Measurements from ENCODE around the gene ATAD2B.

ATAD2B gene

DNA sequence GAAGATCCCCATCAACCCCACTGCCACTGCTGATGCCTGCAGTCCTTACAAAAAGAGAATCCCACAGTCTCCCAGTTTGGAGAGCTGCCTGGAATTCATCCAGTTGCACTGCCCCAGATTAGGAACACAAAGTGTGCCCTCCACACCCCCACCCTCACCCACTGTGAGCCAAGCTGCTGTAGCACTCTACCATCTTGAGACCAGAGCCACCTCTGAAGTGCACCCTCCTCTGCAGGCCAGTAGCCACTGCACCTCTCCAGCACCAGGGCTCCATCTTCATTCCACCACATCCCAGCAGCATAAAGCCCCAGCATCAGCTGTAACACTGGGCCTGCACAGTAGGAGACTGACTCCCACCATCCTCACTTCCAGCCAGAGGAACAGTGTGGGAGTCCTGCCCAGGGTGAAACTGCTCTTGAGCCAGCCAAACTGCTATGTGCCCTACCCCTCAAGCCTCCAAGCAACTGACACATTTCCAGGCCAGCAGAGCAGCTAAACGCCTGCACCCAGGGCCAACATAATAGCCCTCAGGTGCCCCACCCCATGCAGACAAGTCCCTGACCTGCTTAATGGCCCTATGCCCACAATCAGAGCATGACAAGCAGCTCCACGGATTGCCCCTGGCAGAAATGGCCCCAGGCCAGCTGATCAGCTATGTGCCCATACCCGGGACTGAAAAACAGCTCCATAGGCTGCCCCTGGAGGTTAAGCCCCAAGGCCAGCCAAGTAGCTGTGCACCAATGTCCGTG is 206.0 kb downstream of the ATAD2B start:
- TF ChIP-seq, protein P1, sequence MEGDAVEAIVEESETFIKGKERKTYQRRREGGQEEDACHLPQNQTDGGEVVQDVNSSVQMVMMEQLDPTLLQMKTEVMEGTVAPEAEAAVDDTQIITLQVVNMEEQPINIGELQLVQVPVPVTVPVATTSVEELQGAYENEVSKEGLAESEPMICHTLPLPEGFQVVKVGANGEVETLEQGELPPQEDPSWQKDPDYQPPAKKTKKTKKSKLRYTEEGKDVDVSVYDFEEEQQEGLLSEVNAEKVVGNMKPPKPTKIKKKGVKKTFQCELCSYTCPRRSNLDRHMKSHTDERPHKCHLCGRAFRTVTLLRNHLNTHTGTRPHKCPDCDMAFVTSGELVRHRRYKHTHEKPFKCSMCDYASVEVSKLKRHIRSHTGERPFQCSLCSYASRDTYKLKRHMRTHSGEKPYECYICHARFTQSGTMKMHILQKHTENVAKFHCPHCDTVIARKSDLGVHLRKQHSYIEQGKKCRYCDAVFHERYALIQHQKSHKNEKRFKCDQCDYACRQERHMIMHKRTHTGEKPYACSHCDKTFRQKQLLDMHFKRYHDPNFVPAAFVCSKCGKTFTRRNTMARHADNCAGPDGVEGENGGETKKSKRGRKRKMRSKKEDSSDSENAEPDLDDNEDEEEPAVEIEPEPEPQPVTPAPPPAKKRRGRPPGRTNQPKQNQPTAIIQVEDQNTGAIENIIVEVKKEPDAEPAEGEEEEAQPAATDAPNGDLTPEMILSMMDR (IDR thresholded peaks at IDR 0.05), result no peak
- Histone ChIP-seq H3K36me3 (peaks cover under 1% of the 10 kb centered on the region), H3K4me3 (ENCODE audit: low read depth in 1 of 2, low read length in 1 of 2) (no peak overlapping the region), H3K27ac (no peak overlapping the region), H3K27me3 (no peaks in the 10 kb centered on the region), H3K9me3 (no peaks in the 10 kb centered on the region), H3K4me1 (ENCODE audit: control insufficient read depth in 1 of 2, insufficient read depth in 1 of 2, low read depth in 1 of 2, low read length in 1 of 2) (no peaks in the 10 kb centered on the region)

DNA sequence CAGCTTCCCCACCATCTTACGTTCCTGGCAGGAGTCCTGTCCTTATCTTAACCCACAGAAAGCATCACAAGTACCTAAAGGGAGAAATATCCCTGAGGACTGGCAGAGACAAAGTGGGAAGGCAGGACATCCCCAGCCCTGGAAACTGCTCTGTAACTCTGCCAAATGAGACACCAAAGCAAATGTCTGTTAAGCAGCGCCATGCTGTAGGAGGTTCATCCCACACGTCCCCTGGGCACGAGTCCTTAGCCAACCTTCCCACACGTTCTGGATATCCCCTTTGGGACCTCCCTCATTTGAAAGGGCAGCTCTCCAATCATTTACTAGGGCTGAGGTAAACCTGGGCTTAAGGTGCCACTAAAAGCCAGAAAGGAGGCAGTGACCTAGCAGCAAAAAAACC is 207.2 kb downstream of the ATAD2B start:
- TF ChIP-seq, protein P1 (IDR thresholded peaks at IDR 0.05), result no peak
- H3K27ac ChIP-seq, result no peak overlapping the region
- H3K27me3 ChIP-seq, result no peaks in the 10 kb centered on the region
- H3K36me3 ChIP-seq, result no peaks in the 10 kb centered on the region
- no peaks in the 10 kb centered on the region for H3K9me3 ChIP-seq
- no peaks in the 10 kb centered on the region for H3K4me1 ChIP-seq (ENCODE audit: control insufficient read depth in 1 of 2, insufficient read depth in 1 of 2, low read depth in 1 of 2, low read length in 1 of 2)
- H3K4me3 ChIP-seq (ENCODE audit: low read depth in 1 of 2, low read length in 1 of 2), result no peak overlapping the region

DNA sequence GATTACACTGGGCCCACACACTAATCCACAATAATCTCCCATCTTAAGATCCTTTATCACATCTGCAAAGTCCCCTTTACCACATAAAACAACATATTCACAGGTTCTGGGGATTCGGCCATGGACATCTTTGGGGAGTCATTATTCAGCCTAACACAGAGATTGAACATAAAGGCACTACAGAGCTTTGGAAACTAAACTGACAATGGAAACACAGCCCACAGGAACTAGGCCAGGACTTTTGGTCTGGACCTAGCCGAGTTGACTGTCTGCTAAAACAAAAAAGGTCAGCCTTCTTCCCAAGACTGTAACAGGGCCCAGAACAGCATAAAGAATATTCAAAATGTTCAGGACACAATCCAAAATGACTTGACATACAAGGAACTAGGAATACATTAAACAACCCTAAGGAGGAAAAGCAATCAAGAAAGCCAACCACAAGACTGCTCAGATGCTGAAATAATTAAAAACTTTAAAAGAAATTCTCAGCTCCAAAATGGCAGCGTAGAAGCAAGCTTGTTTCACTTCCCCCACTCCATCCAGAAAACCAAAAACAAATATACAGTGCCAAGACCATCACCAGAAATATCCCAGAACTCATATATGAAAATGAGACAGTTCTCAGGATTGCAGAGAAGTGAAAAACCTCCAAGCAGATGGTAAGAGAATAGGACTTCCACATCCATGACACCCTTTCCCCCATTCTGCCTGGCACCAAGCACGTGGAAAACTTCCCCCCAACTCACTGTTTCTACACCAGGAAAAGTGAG is 207.8 kb downstream of the ATAD2B start:
- Histone ChIP-seq H3K9me3 (no peaks in the 10 kb centered on the region), H3K4me1 (ENCODE audit: control insufficient read depth in 1 of 2, insufficient read depth in 1 of 2, low read depth in 1 of 2, low read length in 1 of 2) (no peaks in the 10 kb centered on the region), H3K36me3 (no peaks in the 10 kb centered on the region)

DNA sequence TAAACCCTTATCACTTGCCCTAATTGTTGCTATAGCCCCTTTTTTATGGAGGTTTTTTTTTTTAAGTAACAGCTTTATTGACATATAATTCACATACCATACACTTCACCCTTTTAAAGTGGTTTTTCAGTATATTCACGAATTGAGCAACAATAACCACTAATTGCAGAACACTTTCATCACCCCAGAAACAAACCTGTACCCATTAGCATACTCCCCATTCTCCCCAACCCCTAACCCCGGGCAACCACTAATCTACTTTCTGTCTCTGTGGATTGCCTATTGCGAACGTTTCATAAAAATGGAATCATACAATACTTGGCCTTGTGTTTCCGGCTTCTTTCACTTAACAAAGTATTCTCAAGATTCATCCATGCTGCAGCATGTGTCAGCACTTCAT is 213.6 kb downstream of the ATAD2B start:
- no peaks in the 10 kb centered on the region for H3K27me3 ChIP-seq
- TF ChIP-seq, protein P1 (IDR thresholded peaks at IDR 0.05), result no peak

More for the DNA sequence above, 207.8 kb downstream of the ATAD2B start:
- TF ChIP-seq, protein P1 (IDR thresholded peaks at IDR 0.05), result no peak
- H3K27ac ChIP-seq, result no peak overlapping the region
- no peaks in the 10 kb centered on the region for H3K27me3 ChIP-seq
- H3K4me3 ChIP-seq (ENCODE audit: low read depth in 1 of 2, low read length in 1 of 2), result no peak overlapping the region

DNA sequence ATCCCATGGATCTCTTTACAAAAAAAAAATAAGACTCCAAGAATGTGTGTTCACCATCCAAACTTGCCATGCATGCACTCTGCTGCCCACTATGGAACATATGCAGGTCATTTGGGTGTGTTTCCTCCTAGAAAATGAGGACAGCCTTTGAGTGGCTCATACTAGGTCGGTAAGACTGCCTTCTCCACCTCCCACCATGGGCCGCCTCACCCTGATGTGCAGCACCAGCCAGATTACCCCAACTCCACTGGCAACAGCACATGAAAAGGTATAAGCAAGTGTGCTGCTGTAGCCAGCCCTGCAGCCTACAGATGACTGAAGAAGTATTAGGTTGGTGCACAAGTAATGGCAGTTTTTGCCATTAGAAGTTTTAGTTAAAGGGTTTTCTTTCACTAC is 214.2 kb downstream of the ATAD2B start:
- Histone ChIP-seq H3K27ac (no peak overlapping the region), H3K36me3 (no peaks in the 10 kb centered on the region), H3K4me1 (ENCODE audit: control insufficient read depth in 1 of 2, insufficient read depth in 1 of 2, low read depth in 1 of 2, low read length in 1 of 2) (peaks cover 6 to 10% of the 10 kb centered on the region in 2 experiments), H3K27me3 (no peaks in the 10 kb centered on the region), H3K9me3 (no peaks in the 10 kb centered on the region), H3K4me3 (ENCODE audit: low read depth in 1 of 2, low read length in 1 of 2) (no peak overlapping the region)
- TF ChIP-seq, protein P1 (IDR thresholded peaks at IDR 0.05), result no peak

More for the DNA sequence above, 213.6 kb downstream of the ATAD2B start:
- Histone ChIP-seq H3K4me1 (ENCODE audit: control insufficient read depth in 1 of 2, insufficient read depth in 1 of 2, low read depth in 1 of 2, low read length in 1 of 2) (peaks cover 6 to 10% of the 10 kb centered on the region in 2 experiments), H3K4me3 (ENCODE audit: low read depth in 1 of 2, low read length in 1 of 2) (no peak overlapping the region), H3K27ac (no peak overlapping the region), H3K36me3 (no peaks in the 10 kb centered on the region), H3K9me3 (no peaks in the 10 kb centered on the region)

Data from neutrophil (primary cell).